GM23338 (cell line): ENCODE measurements around the gene CEP350. TPM values are rescaled to one million over a fixed set of nuclear protein-coding genes. Genes with fewer than 3 reads are reported as not detected.
A peak's percentile ranks its signal among the peaks of the same experiment; 100 is the strongest.

Experiments used
- ATAC-seq: fragments of 200-7000 bp; cut with Tn5 transposase; 3 replicates; pipeline ENCODE4 v1.9.1; 2020
- DNase-seq: peaks from one replicate; pipeline ENCODE4 v3.0.0-alpha.2; 2015; ENCODE audit warnings: low spot score
- H2AFZ ChIP-seq: fragments of 200-600 bp; sonication (generic); 2 replicates; pipeline ENCODE4 v1.8.0; 2016; ENCODE audit warnings: antibody characterized with exemption, mild to moderate bottlenecking, moderate library complexity
- H3F3A ChIP-seq: fragments of 200-600 bp; sonication (generic); replicated peaks from 2 replicates; pipeline ENCODE4 v1.8.0; 2017; ENCODE audit warnings: antibody characterized with exemption, mixed run types, low read depth
- H3K27ac ChIP-seq: fragments of 200-600 bp; sonication (generic); 2 replicates; pipeline ENCODE4 v1.6.1; 2016; ENCODE audit warnings: low read depth
- H3K27me3 ChIP-seq: fragments of 200-600 bp; sonication (generic); 2 replicates; pipeline ENCODE4 v1.8.0; 2016; ENCODE audit warnings: mild to moderate bottlenecking, mixed run types, moderate library complexity; ENCODE audit not compliant: insufficient read depth
- H3K36me3 ChIP-seq: fragments of 200-600 bp; sonication (generic); 2 replicates; pipeline ENCODE4 v1.8.0; 2016; ENCODE audit warnings: mild to moderate bottlenecking; ENCODE audit not compliant: insufficient read depth
- H3K4me1 ChIP-seq: fragments of 200-600 bp; sonication (generic); 2 replicates; pipeline ENCODE4 v1.8.0; 2016; ENCODE audit warnings: mild to moderate bottlenecking, moderate library complexity; ENCODE audit not compliant: insufficient read depth
- H3K4me2 ChIP-seq: fragments of 200-600 bp; sonication (generic); 2 replicates; pipeline ENCODE4 v1.7.1; 2017; ENCODE audit warnings: mixed run types
- H3K4me3 ChIP-seq: fragments of 200-600 bp; sonication (generic); 2 replicates; pipeline ENCODE4 v1.6.1; 2016; ENCODE audit warnings: mixed run types
- H3K79me2 ChIP-seq: fragments of 200-600 bp; sonication (generic); replicated peaks from 2 replicates; pipeline ENCODE4 v1.8.0; 2017; ENCODE audit warnings: mild to moderate bottlenecking; ENCODE audit not compliant: insufficient read depth
- H3K9me2 ChIP-seq: fragments of 200-600 bp; sonication (generic); 2 replicates; pipeline ENCODE4 v1.8.0; 2017; ENCODE audit not compliant: insufficient read depth
- H4K20me1 ChIP-seq: fragments of 200-600 bp; sonication (generic); replicated peaks from 2 replicates; pipeline ENCODE4 v1.8.0; 2017; ENCODE audit warnings: mild to moderate bottlenecking; ENCODE audit not compliant: insufficient read depth
- H3K27ac Mint-ChIP-seq: 2 replicates; pipeline ENCODE4 v1.8.0; 2020; ENCODE audit warnings: inconsistent platforms, mild to moderate bottlenecking, moderate library complexity, mixed read lengths
- H3K27me3 Mint-ChIP-seq: 3 replicates; pipeline ENCODE4 v1.8.0; 2022; ENCODE audit warnings: low read depth, mild to moderate bottlenecking, moderate library complexity, mixed read lengths, inconsistent platforms; ENCODE audit not compliant: insufficient read depth, poor library complexity
- H3K36me3 Mint-ChIP-seq: 3 replicates; pipeline ENCODE4 v1.8.0; 2021; ENCODE audit warnings: low read depth, mild to moderate bottlenecking, inconsistent platforms, moderate library complexity, mixed read lengths
- H3K4me1 Mint-ChIP-seq: 3 replicates; pipeline ENCODE4 v1.8.0; 2020; ENCODE audit warnings: mild to moderate bottlenecking, inconsistent platforms, mixed read lengths
- H3K4me3 Mint-ChIP-seq: 3 replicates; pipeline ENCODE4 v1.8.0; 2021; ENCODE audit warnings: moderate library complexity, mild to moderate bottlenecking, inconsistent platforms, mixed read lengths
- H3K9me3 Mint-ChIP-seq: 3 replicates; pipeline ENCODE4 v1.8.0; 2020; ENCODE audit warnings: moderate library complexity, mild to moderate bottlenecking, inconsistent platforms, mixed read lengths
- CREB1 ChIP-seq: fragments of 250-450 bp; sonication (Bioruptor Pico); IDR thresholded peaks from 2 replicates; pipeline ENCODE4 v1.5.0; 2020; ENCODE audit warnings: low read depth, mild to moderate bottlenecking, moderate library complexity
- EZH2 ChIP-seq: fragments of 200-600 bp; sonication (generic); IDR thresholded peaks from one replicate; pipeline ENCODE4 v1.8.0; 2017; ENCODE audit warnings: antibody characterized with exemption, mild to moderate bottlenecking, low read depth; ENCODE audit not compliant: unreplicated experiment
- EZH2phosphoT487 ChIP-seq: fragments of 200-600 bp; sonication (generic); IDR thresholded peaks from one replicate; pipeline ENCODE4 v1.8.1; 2018; ENCODE audit warnings: antibody characterized with exemption; ENCODE audit not compliant: unreplicated experiment
- JUNB ChIP-seq: IDR thresholded peaks from one replicate; pipeline ENCODE4 v1.6.1; 2016; ENCODE audit warnings: antibody characterized with exemption; ENCODE audit not compliant: unreplicated experiment
- NANOG ChIP-seq: IDR thresholded peaks from 2 replicates; pipeline ENCODE4 v1.6.1; 2016; ENCODE audit warnings: antibody characterized with exemption, borderline replicate concordance
- POLR2AphosphoS5 ChIP-seq: IDR thresholded peaks from 2 replicates; pipeline ENCODE4 v1.6.1; 2016; ENCODE audit warnings: antibody characterized with exemption, low read depth
- STAT1 ChIP-seq: IDR thresholded peaks from one replicate; pipeline ENCODE4 v1.6.1; 2016; ENCODE audit warnings: antibody characterized with exemption; ENCODE audit not compliant: unreplicated experiment
- ZNF114 ChIP-seq: fragments of 250-450 bp; sonication (Bioruptor Pico); IDR thresholded peaks from 2 replicates; pipeline ENCODE4 v1.5.0; 2020; ENCODE audit warnings: mild to moderate bottlenecking, moderate library complexity
- ZNF331 ChIP-seq: fragments of 250-450 bp; sonication (Bioruptor Pico); IDR thresholded peaks from 2 replicates; pipeline ENCODE4 v1.5.0; 2020; ENCODE audit warnings: low read depth, mild to moderate bottlenecking, moderate library complexity
- ZNF462 ChIP-seq: fragments of 250-450 bp; sonication (Bioruptor Pico); IDR thresholded peaks from 2 replicates; pipeline ENCODE4 v1.5.0; 2020; ENCODE audit warnings: mild to moderate bottlenecking, moderate library complexity
- polyA plus RNA-seq: library from polyadenylated mRNA; unstranded; fragments of >200 nt; fragmentation: Nextera tagmentation; extraction: Ambion mirVana; gene quantifications from 2 replicates; pipeline ENCODE4 v1.2.1, GENCODE V29; 2016
- total RNA-seq: library from RNA; depleted of rRNA; stranded (reverse); fragments of >200 nt; shearing (Covaris generic); gene quantifications from 2 replicates; pipeline ENCODE4 v1.2.3, GENCODE V29; 2014
- TF ChIP-seq, protein P1 (sequence below): IDR thresholded peaks from 2 replicates; pipeline ENCODE4 v1.6.1; 2016; ENCODE audit warnings: antibody characterized with exemption
- TF ChIP-seq, protein P2 (sequence below), 2 experiments: fragments of 200-600 bp in 1 of 2; sonication (generic) in 1 of 2; conservative IDR thresholded peaks; 2 replicates each; pipeline versions ENCODE4 v1.5.1 to v1.6.1; 2016 to 2017; ENCODE audit warnings: antibody characterized with exemption in 2 of 2, low read depth in 2 of 2, mild to moderate bottlenecking in 2 of 2, moderate library complexity in 1 of 2
- TF ChIP-seq, protein P3 (sequence below): IDR thresholded peaks from one replicate; pipeline ENCODE4 v1.6.1; 2018; ENCODE audit warnings: antibody characterized with exemption; ENCODE audit not compliant: unreplicated experiment

Gene CEP350
- total and polyA plus RNA-seq, 2 experiments from 2014 or later, result 23.4 to 36.8 TPM

DNA sequence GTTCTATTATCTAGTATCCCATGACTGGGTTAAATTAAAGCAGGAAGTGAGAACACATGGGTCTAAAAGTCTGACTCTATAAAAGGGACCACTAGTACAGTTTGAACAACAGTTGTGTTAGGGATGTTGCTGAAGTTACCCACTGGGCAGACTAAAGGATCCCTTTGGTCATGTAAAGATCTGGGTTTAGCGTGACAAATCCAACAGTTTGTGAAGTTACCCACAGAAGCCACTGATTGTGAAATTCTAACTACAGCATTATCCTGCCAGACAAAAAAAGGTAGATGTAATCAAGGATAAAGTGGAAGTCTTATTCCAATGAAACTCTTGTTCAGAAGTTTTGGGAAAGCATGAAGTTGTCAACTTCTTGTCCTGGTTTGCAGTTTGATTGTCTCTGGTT lies 205.7 kb downstream of the CEP350 start:
- Mint-ChIP-seq H3K4me1 (peaks cover 44% of the 10 kb centered on the region), H3K27ac (no peak overlapping the region), H3K9me3 (no peaks in the 10 kb centered on the region), H3K27me3 (peaks cover 5% of the 10 kb centered on the region), H3K4me3 (no peak overlapping the region), H3K36me3 (peaks cover 3% of the 10 kb centered on the region; the same call in 2 of the 3 replicates)
- Histone ChIP-seq H3K79me2 (peaks cover 66% of the 10 kb centered on the region), H4K20me1 (peaks cover 56% of the 10 kb centered on the region), H3K27me3 (peaks cover 14% of the 10 kb centered on the region), H3F3A (no peaks in the 10 kb centered on the region; the same call in 1 of the 2 replicates), H3K4me3 (no peak overlapping the region), H3K4me1 (peaks cover 46% of the 10 kb centered on the region), H3K36me3 (no peaks in the 10 kb centered on the region), H3K9me2 (no peaks in the 10 kb centered on the region; the same call in 1 of the 2 replicates), H3K4me2 (peak overlapping the region; percentile 59; the same call in 1 of the 2 replicates), H2AFZ (no peak overlapping the region), H3K27ac (no peak overlapping the region)
- DNase-seq, result no peak
- no peak for TF ChIP-seq ZNF114 (CRISPR knock-in tag)
- TF ChIP-seq ZNF331 (CRISPR knock-in tag), result no peak
- no peak for TF ChIP-seq STAT1
- TF ChIP-seq ZNF462 (CRISPR knock-in tag), result no peak
- TF ChIP-seq, protein P1, sequence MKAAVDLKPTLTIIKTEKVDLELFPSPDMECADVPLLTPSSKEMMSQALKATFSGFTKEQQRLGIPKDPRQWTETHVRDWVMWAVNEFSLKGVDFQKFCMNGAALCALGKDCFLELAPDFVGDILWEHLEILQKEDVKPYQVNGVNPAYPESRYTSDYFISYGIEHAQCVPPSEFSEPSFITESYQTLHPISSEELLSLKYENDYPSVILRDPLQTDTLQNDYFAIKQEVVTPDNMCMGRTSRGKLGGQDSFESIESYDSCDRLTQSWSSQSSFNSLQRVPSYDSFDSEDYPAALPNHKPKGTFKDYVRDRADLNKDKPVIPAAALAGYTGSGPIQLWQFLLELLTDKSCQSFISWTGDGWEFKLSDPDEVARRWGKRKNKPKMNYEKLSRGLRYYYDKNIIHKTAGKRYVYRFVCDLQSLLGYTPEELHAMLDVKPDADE, result no peak
- TF ChIP-seq POLR2AphosphoS5, result no peak
- no peak for TF ChIP-seq CREB1 (CRISPR knock-in tag)
- TF ChIP-seq EZH2phosphoT487, result no peak
- TF ChIP-seq NANOG, result no peak
- TF ChIP-seq, protein P2, sequence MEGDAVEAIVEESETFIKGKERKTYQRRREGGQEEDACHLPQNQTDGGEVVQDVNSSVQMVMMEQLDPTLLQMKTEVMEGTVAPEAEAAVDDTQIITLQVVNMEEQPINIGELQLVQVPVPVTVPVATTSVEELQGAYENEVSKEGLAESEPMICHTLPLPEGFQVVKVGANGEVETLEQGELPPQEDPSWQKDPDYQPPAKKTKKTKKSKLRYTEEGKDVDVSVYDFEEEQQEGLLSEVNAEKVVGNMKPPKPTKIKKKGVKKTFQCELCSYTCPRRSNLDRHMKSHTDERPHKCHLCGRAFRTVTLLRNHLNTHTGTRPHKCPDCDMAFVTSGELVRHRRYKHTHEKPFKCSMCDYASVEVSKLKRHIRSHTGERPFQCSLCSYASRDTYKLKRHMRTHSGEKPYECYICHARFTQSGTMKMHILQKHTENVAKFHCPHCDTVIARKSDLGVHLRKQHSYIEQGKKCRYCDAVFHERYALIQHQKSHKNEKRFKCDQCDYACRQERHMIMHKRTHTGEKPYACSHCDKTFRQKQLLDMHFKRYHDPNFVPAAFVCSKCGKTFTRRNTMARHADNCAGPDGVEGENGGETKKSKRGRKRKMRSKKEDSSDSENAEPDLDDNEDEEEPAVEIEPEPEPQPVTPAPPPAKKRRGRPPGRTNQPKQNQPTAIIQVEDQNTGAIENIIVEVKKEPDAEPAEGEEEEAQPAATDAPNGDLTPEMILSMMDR (conservative IDR thresholded peaks at IDR 0.05; ENCODE audit: low read depth in 2 of 2), result no peak
- TF ChIP-seq, protein P3, sequence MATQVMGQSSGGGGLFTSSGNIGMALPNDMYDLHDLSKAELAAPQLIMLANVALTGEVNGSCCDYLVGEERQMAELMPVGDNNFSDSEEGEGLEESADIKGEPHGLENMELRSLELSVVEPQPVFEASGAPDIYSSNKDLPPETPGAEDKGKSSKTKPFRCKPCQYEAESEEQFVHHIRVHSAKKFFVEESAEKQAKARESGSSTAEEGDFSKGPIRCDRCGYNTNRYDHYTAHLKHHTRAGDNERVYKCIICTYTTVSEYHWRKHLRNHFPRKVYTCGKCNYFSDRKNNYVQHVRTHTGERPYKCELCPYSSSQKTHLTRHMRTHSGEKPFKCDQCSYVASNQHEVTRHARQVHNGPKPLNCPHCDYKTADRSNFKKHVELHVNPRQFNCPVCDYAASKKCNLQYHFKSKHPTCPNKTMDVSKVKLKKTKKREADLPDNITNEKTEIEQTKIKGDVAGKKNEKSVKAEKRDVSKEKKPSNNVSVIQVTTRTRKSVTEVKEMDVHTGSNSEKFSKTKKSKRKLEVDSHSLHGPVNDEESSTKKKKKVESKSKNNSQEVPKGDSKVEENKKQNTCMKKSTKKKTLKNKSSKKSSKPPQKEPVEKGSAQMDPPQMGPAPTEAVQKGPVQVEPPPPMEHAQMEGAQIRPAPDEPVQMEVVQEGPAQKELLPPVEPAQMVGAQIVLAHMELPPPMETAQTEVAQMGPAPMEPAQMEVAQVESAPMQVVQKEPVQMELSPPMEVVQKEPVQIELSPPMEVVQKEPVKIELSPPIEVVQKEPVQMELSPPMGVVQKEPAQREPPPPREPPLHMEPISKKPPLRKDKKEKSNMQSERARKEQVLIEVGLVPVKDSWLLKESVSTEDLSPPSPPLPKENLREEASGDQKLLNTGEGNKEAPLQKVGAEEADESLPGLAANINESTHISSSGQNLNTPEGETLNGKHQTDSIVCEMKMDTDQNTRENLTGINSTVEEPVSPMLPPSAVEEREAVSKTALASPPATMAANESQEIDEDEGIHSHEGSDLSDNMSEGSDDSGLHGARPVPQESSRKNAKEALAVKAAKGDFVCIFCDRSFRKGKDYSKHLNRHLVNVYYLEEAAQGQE, result no peak
- TF ChIP-seq EZH2, result no peak
- no peak for TF ChIP-seq JUNB
- peak; percentile 17; the same call in 1 of the 3 replicates for ATAC-seq
